Neural progenitor cell (in vitro differentiated cells): Measurements from ENCODE around the gene SURF1. TPM values are rescaled to one million over a fixed set of nuclear protein-coding genes. Genes with fewer than 3 reads are reported as not detected.

Source experiments
- DNase-seq: peaks from one replicate; pipeline ENCODE4 v3.0.0-alpha.2; 2016; ENCODE audit warnings: low spot score
- H2AFZ ChIP-seq: fragments of 200-600 bp; sonication (generic); replicated peaks from 2 replicates; pipeline ENCODE4 v1.6.1; 2016; ENCODE audit warnings: antibody characterized with exemption
- H3F3A ChIP-seq: fragments of 200-600 bp; sonication (generic); 2 replicates; pipeline ENCODE4 v1.6.1; 2016; ENCODE audit warnings: antibody characterized with exemption, low read depth
- H3K27ac ChIP-seq: fragments of 200-600 bp; sonication (generic); 2 replicates; pipeline ENCODE4 v1.5.1; 2016; ENCODE audit warnings: mild to moderate bottlenecking
- H3K27me3 ChIP-seq: fragments of 200-600 bp; sonication (generic); 2 replicates; pipeline ENCODE4 v1.6.1; 2016; ENCODE audit warnings: mild to moderate bottlenecking, moderate library complexity
- H3K36me3 ChIP-seq: fragments of 200-600 bp; sonication (generic); 2 replicates; pipeline ENCODE4 v1.5.1; 2016
- H3K4me1 ChIP-seq: fragments of 200-600 bp; sonication (generic); 2 replicates; pipeline ENCODE4 v1.6.1; 2016; ENCODE audit warnings: mixed run types
- H3K4me2 ChIP-seq: fragments of 200-600 bp; sonication (generic); 2 replicates; pipeline ENCODE4 v1.6.1; 2016
- H3K4me3 ChIP-seq: fragments of 200-600 bp; sonication (generic); 2 replicates; pipeline ENCODE4 v1.5.1; 2016
- H3K79me2 ChIP-seq: fragments of 200-600 bp; sonication (generic); 2 replicates; pipeline ENCODE4 v1.6.1; 2016; ENCODE audit warnings: low read depth
- H3K9ac ChIP-seq: fragments of 200-600 bp; sonication (generic); 2 replicates; pipeline ENCODE4 v1.6.1; 2016
- H3K9me3 ChIP-seq: fragments of 200-600 bp; sonication (generic); 2 replicates; pipeline ENCODE4 v1.5.1; 2016; ENCODE audit warnings: low read depth
- H4K20me1 ChIP-seq: fragments of 200-600 bp; sonication (generic); 2 replicates; pipeline ENCODE4 v1.6.1; 2016; ENCODE audit warnings: low read depth
- H3K27ac Mint-ChIP-seq: 3 replicates; pipeline ENCODE4 v1.8.0; 2021; ENCODE audit warnings: mixed read lengths
- H3K27me3 Mint-ChIP-seq: 2 replicates; pipeline ENCODE4 v1.8.0; 2022; ENCODE audit warnings: low read depth, mild to moderate bottlenecking, inconsistent platforms, moderate library complexity, mixed read lengths; ENCODE audit not compliant: insufficient read depth
- H3K36me3 Mint-ChIP-seq: 3 replicates; pipeline ENCODE4 v1.8.0; 2021; ENCODE audit warnings: mixed read lengths
- H3K4me1 Mint-ChIP-seq: 3 replicates; pipeline ENCODE4 v1.8.0; 2021; ENCODE audit warnings: mixed read lengths
- H3K4me3 Mint-ChIP-seq: 3 replicates; pipeline ENCODE4 v1.8.0; 2021; ENCODE audit warnings: mild to moderate bottlenecking, moderate library complexity, mixed read lengths
- H3K9me3 Mint-ChIP-seq: 3 replicates; pipeline ENCODE4 v1.8.0; 2020; ENCODE audit warnings: mixed read lengths
- CTCF ChIP-seq: fragments of 200-600 bp; sonication (generic); IDR thresholded peaks from 2 replicates; pipeline ENCODE4 v1.5.1; 2017; ENCODE audit warnings: antibody characterized with exemption, mild to moderate bottlenecking
- EZH2 ChIP-seq: fragments of 200-600 bp; sonication (generic); IDR thresholded peaks from 2 replicates; pipeline ENCODE4 v1.6.1; 2017; ENCODE audit warnings: antibody characterized with exemption, mild to moderate bottlenecking, moderate library complexity
- EZH2phosphoT487 ChIP-seq: fragments of 200-600 bp; sonication (generic); IDR thresholded peaks from 2 replicates; pipeline ENCODE4 v1.6.1; 2017; ENCODE audit warnings: antibody characterized with exemption
- total RNA-seq: library from RNA; depleted of rRNA; stranded (reverse); fragments of >200 nt; gene quantifications from 2 replicates; pipeline ENCODE4 v1.2.3, GENCODE V29; 2015; ENCODE audit warnings: low replicate concordance

Gene SURF1
- total RNA-seq, 1 donor from 2014 or later = 31.0 TPM

DNA sequence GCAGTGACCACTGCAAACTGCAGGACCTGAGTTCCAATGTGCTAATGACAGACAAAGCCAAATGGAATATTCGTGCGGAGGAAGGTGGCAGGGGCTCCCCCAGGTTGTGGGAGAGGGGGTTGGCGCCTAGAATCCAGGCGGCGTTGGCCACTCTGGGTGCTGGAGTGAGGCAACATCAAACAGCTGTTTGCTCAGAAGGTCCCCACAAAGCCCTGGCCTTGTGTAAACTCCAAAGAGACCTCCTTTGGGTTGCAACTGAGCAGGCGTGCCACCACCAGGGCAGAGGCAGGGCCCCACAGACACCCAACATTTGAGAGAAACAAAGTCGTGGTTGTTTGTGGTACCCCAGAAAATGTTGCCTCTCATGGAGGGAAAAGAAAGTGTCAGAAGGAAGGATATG lies 34.4 kb upstream of the SURF1 start:
- H3K27ac ChIP-seq = no peak overlapping the region
- no peaks in the 10 kb centered on the region for H3K36me3 ChIP-seq
- no peak overlapping the region for H2AFZ ChIP-seq
- H3K4me3 Mint-ChIP-seq = no peak overlapping the region
- no peak overlapping the region for H3K9ac ChIP-seq
- peaks cover 5% of the 10 kb centered on the region for H3K27me3 Mint-ChIP-seq
- H3K9me3 Mint-ChIP-seq = peaks cover 7% of the 10 kb centered on the region
- H3F3A ChIP-seq = no peaks in the 10 kb centered on the region
- H3K4me2 ChIP-seq = no peak overlapping the region
- H3K4me3 ChIP-seq = no peak overlapping the region
- peaks cover 2% of the 10 kb centered on the region for H3K36me3 Mint-ChIP-seq
- no peak for DNase-seq
- no peaks in the 10 kb centered on the region for H3K4me1 ChIP-seq
- H3K27ac Mint-ChIP-seq = no peak overlapping the region
- peaks cover 7% of the 10 kb centered on the region for H3K4me1 Mint-ChIP-seq
- H3K79me2 ChIP-seq = no peaks in the 10 kb centered on the region
- no peaks in the 10 kb centered on the region for H3K9me3 ChIP-seq
- no peaks in the 10 kb centered on the region for H4K20me1 ChIP-seq
- TF ChIP-seq CTCF = no peak
- TF ChIP-seq EZH2phosphoT487 = no peak
- no peak for TF ChIP-seq EZH2
- H3K27me3 ChIP-seq = peaks cover 9% of the 10 kb centered on the region

DNA sequence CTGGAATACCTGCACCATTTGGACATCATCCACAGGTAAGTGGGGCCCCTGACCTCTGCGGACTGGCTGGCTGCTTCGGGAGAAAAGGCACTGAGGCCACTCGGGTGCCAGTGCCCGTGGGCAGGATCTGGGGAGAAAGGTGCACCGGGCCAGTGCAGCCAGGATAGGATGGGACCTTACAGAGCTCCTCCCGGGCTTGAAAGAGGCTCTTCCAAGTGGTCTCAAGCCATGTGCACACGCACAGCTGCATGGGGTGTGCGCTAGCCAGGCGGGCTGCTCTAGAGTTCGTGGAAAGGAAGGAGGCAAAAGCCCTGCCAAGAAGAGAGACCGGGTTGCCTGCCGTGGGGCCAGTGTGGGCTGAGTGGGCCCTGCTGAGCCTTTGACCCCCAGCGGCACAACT lies 33.3 kb upstream of the SURF1 start:
- Histone ChIP-seq H3K4me1 (no peaks in the 10 kb centered on the region), H2AFZ (no peak overlapping the region), H3K4me3 (no peak overlapping the region), H3K9ac (no peak overlapping the region), H3K9me3 (no peaks in the 10 kb centered on the region), H3F3A (no peaks in the 10 kb centered on the region), H3K79me2 (no peaks in the 10 kb centered on the region), H4K20me1 (no peaks in the 10 kb centered on the region), H3K27me3 (peaks cover 6% of the 10 kb centered on the region), H3K36me3 (no peaks in the 10 kb centered on the region), H3K27ac (no peak overlapping the region), H3K4me2 (no peak overlapping the region)
- H3K27me3 Mint-ChIP-seq = peaks cover 2% of the 10 kb centered on the region
- TF ChIP-seq EZH2phosphoT487 (no peak), EZH2 (no peak), CTCF (no peak)
- peaks cover 2% of the 10 kb centered on the region for H3K4me1 Mint-ChIP-seq
- H3K9me3 Mint-ChIP-seq = peaks cover 7% of the 10 kb centered on the region
- peaks cover 2% of the 10 kb centered on the region for H3K36me3 Mint-ChIP-seq
- DNase-seq = no peak
- no peak overlapping the region for H3K4me3 Mint-ChIP-seq
- no peak overlapping the region for H3K27ac Mint-ChIP-seq

DNA sequence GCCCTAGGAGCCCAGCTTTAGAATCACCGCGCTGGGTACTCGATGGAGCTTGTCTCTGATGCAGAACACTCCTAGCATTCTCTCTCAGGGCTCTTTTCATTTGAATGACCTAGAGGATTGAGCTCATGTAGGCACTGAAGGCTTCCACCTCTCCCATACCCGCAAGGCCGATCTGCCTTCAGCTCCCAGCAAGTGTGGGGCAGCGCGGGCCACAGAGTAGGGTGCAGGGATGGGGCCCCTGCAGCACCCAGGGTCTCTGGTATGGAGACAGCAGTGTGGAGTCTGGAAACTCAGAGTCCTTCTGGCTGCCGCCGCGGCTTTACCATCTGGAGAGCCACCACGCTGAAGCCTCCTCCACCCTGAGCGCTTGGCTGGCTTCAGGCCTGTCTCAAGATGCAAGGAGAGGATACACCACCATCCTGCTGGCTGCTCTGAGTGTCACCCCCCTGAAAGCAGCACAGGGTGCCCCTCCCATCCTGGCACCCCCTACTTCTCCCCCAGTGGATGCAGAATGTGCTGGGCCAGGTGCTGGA lies 32.8 kb upstream of the SURF1 start:
- Histone ChIP-seq H3K4me3 (no peak overlapping the region), H3K9ac (no peak overlapping the region), H3K27me3 (peaks cover 2% of the 10 kb centered on the region), H3K4me2 (no peak overlapping the region), H3K9me3 (no peaks in the 10 kb centered on the region), H4K20me1 (no peaks in the 10 kb centered on the region), H3K4me1 (no peaks in the 10 kb centered on the region), H3K36me3 (no peaks in the 10 kb centered on the region), H3F3A (no peaks in the 10 kb centered on the region), H3K27ac (no peak overlapping the region), H3K79me2 (no peaks in the 10 kb centered on the region), H2AFZ (no peak overlapping the region)
- Mint-ChIP-seq H3K4me3 (no peak overlapping the region), H3K27me3 (peaks cover 2% of the 10 kb centered on the region), H3K36me3 (peaks cover 2% of the 10 kb centered on the region), H3K9me3 (peaks cover 7% of the 10 kb centered on the region), H3K4me1 (peaks cover 2% of the 10 kb centered on the region), H3K27ac (no peak overlapping the region)
- no peak for DNase-seq
- TF ChIP-seq EZH2phosphoT487 = no peak
- TF ChIP-seq EZH2 = no peak
- TF ChIP-seq CTCF = no peak
